Embryonic facial prominence (tissue), 1 donor: ENCODE results near the gene LIMS2.

Source experiments
- DNase-seq: peaks from one replicate; pipeline ENCODE4 v3.0.0-alpha.2; 2016; ENCODE audit errors: extremely low spot score

The LIMS2 gene

GRCh38 chr2:127622561-127623387 is 52.6 kb downstream of the LIMS2 start:
- no peak for DNase-seq

- DNase-seq, result no peak
These were observed 53.3 kb downstream of the LIMS2 start for GRCh38 chr2:127621981-127622431.

DNA sequence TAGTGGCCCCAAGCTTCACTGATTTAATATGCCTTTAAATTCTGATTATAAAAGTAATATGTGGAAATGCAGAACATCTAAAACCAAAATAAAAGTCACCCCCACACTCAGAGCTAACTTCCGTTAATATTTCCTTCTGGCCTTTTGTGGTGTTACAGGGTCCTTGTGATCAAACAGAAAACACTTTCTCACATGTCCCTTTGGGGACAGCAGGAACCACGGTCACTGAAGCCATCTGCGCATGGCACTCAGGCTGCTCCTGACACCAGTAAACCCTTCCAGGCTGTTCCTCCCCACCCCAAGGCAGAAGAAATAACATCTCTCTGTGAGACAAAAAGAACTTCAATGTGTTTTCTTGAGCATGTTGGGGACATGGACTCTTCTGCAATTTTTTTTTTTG is 54.5 kb downstream of the LIMS2 start:
- DNase-seq, result no peak

- no peak for DNase-seq
These were observed 55.2 kb downstream of the LIMS2 start for GRCh38 chr2:127619877-127620705.

DNA sequence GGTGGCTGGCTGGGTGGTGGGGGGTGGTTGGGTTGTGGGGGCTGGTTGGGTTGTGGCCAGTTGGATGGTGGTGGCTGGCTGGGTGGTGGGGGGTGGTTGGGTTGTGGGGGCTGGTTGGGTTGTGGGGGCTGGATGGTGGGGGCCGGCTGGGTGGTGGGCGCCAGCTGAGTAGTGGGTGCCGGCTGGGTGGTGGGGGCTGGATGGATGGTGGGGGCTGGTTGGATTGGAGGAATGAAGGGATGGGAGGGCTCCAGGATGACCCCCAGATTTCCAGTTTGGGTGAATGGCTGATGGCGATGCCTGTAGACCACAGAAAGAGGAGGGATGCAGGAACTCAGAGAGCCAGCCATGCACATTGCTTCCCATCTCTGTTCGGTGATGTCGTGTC is 56.1 kb downstream of the LIMS2 start:
- DNase-seq, result no peak

DNA sequence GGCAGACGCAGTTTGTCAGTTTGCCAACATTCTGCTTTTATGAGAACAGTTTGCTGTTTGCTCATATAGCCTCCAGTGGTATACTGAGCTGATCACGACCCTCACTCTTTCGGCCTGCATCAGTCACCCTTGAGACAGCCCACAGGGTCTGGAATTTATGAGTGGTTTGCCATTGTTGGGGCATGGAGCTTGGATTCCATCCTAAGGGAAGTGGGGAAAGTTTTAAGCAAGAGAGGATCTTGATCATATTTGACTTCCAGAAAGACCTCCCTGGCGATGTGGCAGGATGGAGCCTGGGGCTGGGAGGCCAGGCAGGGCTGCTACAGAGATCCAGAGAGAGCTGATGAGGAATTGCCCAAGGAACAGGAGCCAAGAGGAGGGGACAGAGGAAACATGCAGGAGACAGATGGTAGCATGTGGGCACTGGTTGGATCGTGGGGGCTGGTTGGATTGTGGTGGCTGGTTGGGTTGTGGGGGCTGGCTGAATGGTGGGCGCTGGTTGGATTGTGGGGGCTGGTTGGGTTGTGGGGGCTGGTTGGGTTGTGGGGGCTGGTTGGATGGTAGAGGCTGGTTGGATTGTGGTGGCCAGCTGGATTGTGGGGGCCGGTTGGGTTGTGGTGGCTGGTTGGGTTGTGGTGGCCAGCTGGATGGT is 56.7 kb downstream of the LIMS2 start:
- no peak for DNase-seq

- DNase-seq, result no peak
These were observed 59.7 kb downstream of the LIMS2 start for GRCh38 chr2:127615511-127616166.

DNA sequence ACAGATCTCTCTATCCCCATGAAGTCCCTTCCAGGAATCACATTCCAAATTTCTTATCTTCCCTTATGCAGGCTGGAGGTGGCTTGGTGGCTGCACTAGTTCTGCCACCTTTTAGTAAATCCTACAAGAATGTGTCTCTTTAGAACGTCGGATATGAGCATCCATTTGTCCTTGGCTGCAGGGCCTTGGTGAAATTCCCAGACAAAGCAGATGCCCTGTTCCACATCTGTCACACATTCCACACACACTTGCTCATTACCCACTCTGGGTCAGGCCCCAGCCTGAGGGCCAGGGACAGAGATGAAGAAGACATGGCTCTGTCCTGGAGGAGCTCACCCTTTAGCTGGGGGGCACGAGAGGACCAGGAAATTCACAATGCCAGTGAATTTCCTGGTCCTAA is 60.6 kb downstream of the LIMS2 start:
- no peak for DNase-seq

DNA sequence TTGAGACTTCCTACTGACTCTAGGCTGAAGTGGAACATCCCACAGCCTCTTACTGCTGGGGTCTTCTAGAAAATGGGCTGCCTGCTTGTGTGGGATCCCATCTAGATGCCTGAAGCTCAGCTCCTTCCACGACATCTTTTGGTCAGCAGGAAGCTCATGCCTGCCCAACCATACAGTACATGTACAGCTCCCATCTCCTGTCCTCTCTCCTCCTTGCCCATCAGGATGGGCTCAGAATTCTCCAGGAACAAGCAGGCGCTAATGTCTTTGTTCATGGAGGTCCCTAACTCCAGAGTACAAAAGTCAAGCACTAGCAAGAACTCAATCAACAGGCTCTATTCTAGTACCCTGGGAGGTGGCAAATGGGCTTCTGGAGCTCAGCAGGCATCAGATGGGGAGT is 61.1 kb downstream of the LIMS2 start:
- no peak for DNase-seq

DNA sequence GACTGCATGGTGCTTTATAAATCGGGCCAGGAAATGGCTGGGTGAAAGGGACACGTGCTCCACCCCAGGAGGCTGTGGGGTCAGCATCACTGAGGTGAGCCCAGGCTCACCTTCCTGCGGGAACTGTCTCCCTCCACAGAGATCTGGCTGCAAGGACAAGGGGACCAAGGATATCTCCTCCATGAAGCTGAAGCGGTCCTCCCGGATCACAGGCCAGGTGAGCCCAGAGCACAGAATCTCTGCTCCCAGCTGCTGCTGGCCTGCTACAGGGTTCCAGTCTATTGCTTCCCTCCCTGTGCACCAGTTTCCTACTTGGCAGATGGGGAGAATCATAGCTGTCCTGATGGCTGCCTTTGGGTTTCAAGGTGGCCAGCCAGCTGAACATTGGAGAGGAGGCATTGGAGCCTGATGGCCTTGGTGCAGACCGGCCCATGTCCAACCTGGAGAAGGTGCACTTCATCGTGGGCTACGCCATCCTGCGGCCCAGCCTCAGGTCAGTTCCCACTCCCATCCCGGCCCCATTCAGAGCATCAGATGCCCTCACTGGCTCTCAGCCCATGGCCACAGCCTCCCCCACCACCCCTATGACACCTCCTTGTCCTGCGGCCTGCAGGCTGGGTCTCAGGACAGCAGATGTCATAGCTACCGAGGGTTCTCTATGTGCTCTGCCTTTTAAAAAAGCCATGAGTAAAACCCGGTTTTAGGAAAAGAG is 63.1 kb downstream of the LIMS2 start:
- DNase-seq, result no peak

- no peak for DNase-seq
These were observed 64.0 kb downstream of the LIMS2 start for GRCh38 chr2:127611076-127611925.

DNA sequence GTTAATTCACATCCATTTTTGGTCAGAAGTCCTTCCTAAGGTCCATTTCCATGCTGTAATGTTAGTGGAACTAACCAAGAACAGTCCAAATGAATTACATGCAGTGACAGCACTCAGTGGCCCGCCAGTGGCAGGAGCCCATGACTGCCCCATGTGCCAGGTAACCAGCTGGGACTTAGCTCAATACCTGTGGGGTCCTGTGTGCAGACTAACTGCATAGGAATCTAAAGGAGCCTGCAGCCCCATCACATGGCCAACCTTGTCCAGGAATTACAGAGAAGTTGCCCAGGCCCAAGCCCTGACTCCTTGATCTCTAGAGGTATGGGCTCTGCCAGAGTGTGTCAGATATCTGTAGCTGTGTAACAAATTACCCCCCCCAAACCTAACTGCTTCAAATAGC is 64.8 kb downstream of the LIMS2 start:
- DNase-seq, result no peak

DNA sequence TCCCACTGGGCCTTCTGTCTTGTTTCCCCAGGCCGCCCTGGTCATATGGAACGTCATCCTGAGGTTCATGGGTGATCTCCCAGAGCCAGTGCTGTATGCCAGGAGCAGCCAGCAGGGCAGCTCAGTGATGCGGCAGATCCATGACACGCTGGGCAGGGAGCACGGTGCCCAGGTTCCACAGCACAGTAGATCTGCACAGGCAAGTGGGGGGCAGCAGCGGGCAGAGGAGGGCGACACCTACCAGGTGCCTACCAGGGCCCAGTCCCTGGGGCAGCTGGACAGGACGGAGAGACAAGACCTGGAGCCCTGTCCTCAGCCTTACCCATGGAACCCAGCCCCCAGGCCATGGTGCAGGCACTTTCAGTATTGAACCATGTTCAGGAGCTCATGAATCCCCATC is 65.5 kb downstream of the LIMS2 start:
- DNase-seq, result no peak

GRCh38 chr2:127609031-127609751 is 66.1 kb downstream of the LIMS2 start:
- no peak for DNase-seq

DNA sequence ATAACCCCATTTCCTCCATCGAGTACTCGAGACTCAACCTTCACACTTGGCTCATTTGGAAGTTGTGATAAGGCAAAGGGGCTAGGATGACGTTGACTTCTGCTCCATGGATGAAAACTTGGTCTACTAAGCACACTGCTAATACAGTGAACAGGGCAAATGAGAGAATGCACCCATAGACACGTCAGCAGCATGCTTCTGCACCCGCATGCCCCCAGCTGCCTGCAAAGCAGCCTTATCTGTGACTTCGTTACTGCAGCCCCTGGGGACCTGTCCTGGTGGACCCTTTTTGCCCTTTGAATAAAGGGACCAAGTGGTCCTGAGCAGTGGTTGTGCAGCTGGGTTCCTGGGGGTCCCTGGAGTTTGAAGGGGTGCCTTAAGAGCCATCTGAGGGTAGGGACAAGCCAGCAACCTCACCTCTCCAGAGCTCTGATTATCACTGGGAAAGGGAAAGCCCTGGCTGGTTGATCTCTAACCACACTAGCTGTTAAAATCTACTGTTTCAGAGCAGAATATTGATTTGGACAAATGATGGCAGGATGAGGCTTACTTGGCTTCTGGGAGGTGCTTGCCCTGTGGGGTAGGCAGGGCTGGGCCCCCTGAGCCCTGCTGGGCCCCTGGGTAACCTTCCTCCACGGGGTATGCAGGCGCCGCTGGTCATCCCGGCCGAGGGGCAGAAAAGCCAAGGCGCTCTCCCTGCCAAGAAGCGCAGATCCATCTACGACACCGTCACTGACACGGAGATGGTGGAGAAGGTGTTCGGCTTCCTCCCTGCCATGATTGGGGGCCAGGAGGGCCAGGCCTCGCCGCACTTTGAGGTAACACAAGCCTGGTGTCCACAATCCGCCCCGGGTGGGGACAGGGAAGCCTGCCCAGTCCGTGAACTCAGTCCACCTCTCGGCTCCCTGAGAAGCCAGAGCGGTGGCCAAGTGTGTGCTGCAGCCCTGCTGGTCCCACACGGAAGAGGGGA is 67.0 kb downstream of the LIMS2 start:
- no peak for DNase-seq

GRCh38 chr2:127607399-127607908 is 67.9 kb downstream of the LIMS2 start:
- no peak for DNase-seq

GRCh38 chr2:127606625-127607398 is 68.5 kb downstream of the LIMS2 start:
- no peak for DNase-seq
